H1 (cell line): ENCODE measurements around the gene LAMB1. TPM values are rescaled to one million over a fixed set of nuclear protein-coding genes. Genes with fewer than 3 reads are reported as not detected.
A peak's percentile ranks its signal among the peaks of the same experiment; 100 is the strongest.

Source experiments
- CTCF ChIA-PET: fragments of 300-600 bp; sonication (Branson Sonifier 250); formaldehyde crosslinking; loops from one replicate; lab custom pipeline; 2021; ENCODE audit not compliant: partially characterized antibody; lab: Charles Lee
- POLR2A ChIA-PET: fragments of 300-600 bp; sonication (Branson Sonifier 250); formaldehyde crosslinking; loops from one replicate; lab custom pipeline; 2021; ENCODE audit warnings: inconsistent platforms; ENCODE audit not compliant: partially characterized antibody; lab: Charles Lee
- DNase-seq, 2 experiments: peaks; one replicate each; pipeline versions ENCODE4 v3.0.0 to v3.0.0-alpha.2; 2010 to 2022; ENCODE audit warnings: low spot score in 2 of 2, low read depth in 1 of 2, mixed read lengths in 1 of 2
- FAIRE-seq: peaks from 2 replicates; lab custom pipeline; 2011; peaks lifted over from hg19 to GRCh38; lab: Jason Lieb, UNC
- H2AFZ ChIP-seq: 2 replicates; pipeline ENCODE4 v1.8.1; 2012; ENCODE audit warnings: low read length, inconsistent platforms
- H2AK5ac ChIP-seq: 2 replicates; pipeline ENCODE4 v1.6.1; 2013; ENCODE audit warnings: low read depth, low read length
- H2BK120ac ChIP-seq: replicated peaks from 2 replicates; pipeline ENCODE3; 2013; ENCODE audit warnings: low read depth, low read length, inconsistent platforms
- H2BK12ac ChIP-seq: 2 replicates; pipeline ENCODE4 v1.6.1; 2013; ENCODE audit warnings: low read depth, low read length
- H2BK15ac ChIP-seq: 2 replicates; pipeline ENCODE4 v1.6.1; 2013; ENCODE audit warnings: low read length
- H2BK20ac ChIP-seq: 2 replicates; pipeline ENCODE4 v1.6.1; 2013; ENCODE audit warnings: low read length
- H2BK5ac ChIP-seq: 2 replicates; pipeline ENCODE4 v1.6.1; 2013; ENCODE audit warnings: low read depth, low read length
- H3K14ac ChIP-seq: 2 replicates; pipeline ENCODE4 v1.6.1; 2013; ENCODE audit warnings: inconsistent platforms; ENCODE audit not compliant: insufficient read length
- H3K18ac ChIP-seq: 2 replicates; pipeline ENCODE4 v1.6.1; 2013; ENCODE audit warnings: low read length; ENCODE audit errors: extremely low read depth
- H3K23ac ChIP-seq: 2 replicates; pipeline ENCODE4 v1.6.1; 2013; ENCODE audit warnings: inconsistent platforms; ENCODE audit not compliant: insufficient read length
- H3K23me2 ChIP-seq: 2 replicates; pipeline ENCODE4 v1.6.1; 2013; ENCODE audit warnings: low read depth, low read length
- H3K27ac ChIP-seq: 2 replicates; pipeline ENCODE4 v1.6.1; 2011; ENCODE audit warnings: low read depth, low read length, inconsistent platforms
- H3K27me3 ChIP-seq, 4 experiments: replicated peaks in 1 of 4; 1 replicate in 1 of 4; 2 replicates in 3 of 4; pipeline versions ENCODE4 v1.6.1 to v1.8.1; 2011 to 2013; ENCODE audit warnings: low read length in 3 of 4, mild to moderate bottlenecking in 3 of 4, inconsistent platforms in 2 of 4, mixed read lengths in 2 of 4, moderate library complexity in 1 of 4; ENCODE audit not compliant: control insufficient read depth in 3 of 4, insufficient read depth in 3 of 4; ENCODE audit errors: extremely low read depth in 1 of 4
- H3K36me3 ChIP-seq, 4 experiments: 2 replicates each; pipeline versions ENCODE4 v1.6.1 to v1.8.1; 2011 to 2013; ENCODE audit warnings: mild to moderate bottlenecking in 4 of 4, low read length in 3 of 4, moderate library complexity in 2 of 4, control low read depth in 1 of 4, inconsistent platforms in 1 of 4; ENCODE audit not compliant: insufficient read depth in 4 of 4, control insufficient read depth in 2 of 4
- H3K4ac ChIP-seq: replicated peaks from 2 replicates; pipeline ENCODE3; 2013; ENCODE audit warnings: low read length, low read depth, mixed read lengths, inconsistent platforms; ENCODE audit not compliant: insufficient read length
- H3K4me1 ChIP-seq, 4 experiments: replicated peaks in 1 of 4; 1 replicate in 1 of 4; 2 replicates in 3 of 4; pipeline versions ENCODE4 v1.6.1 to v1.8.1; 2011 to 2013; ENCODE audit warnings: low read length in 3 of 4, inconsistent platforms in 2 of 4, mixed read lengths in 1 of 4; ENCODE audit not compliant: insufficient read depth in 4 of 4, control insufficient read depth in 3 of 4
- H3K4me2 ChIP-seq, 2 experiments: 2 replicates each; pipeline versions ENCODE4 v1.6.1 to v1.8.1; 2011 to 2013; ENCODE audit warnings: low read depth in 2 of 2, low read length in 2 of 2, control low read depth in 1 of 2, inconsistent platforms in 1 of 2, mild to moderate bottlenecking in 1 of 2; ENCODE audit not compliant: insufficient read depth in 1 of 2
- H3K4me3 ChIP-seq, 4 experiments: fragments of 200-600, 300-600 bp in 1 of 4; sonication (generic), shearing (Covaris generic), sonication (Bioruptor Twin) in 1 of 4; 2 replicates each; pipeline versions ENCODE4 v1.5.1 to v1.8.1; 2011 to 2016; ENCODE audit warnings: low read length in 4 of 4, low read depth in 3 of 4, control low read depth in 2 of 4, inconsistent platforms in 2 of 4, mild to moderate bottlenecking in 2 of 4, mixed read lengths in 1 of 4, moderate library complexity in 1 of 4; ENCODE audit not compliant: insufficient read depth in 2 of 4; ENCODE audit errors: extremely low read depth in 1 of 4
- H3K56ac ChIP-seq: replicated peaks from 2 replicates; pipeline ENCODE3; 2013; ENCODE audit warnings: low read depth, mild to moderate bottlenecking, mixed read lengths, low read length, inconsistent platforms; ENCODE audit not compliant: insufficient read length
- H3K79me1 ChIP-seq: 2 replicates; pipeline ENCODE4 v1.6.1; 2013; ENCODE audit warnings: low read depth, low read length, control low read depth
- H3K79me2 ChIP-seq, 2 experiments: 2 replicates each; pipeline versions ENCODE4 v1.6.1 to v1.8.1; 2012 to 2013; ENCODE audit warnings: low read length in 2 of 2, mild to moderate bottlenecking in 2 of 2, inconsistent platforms in 1 of 2; ENCODE audit not compliant: insufficient read depth in 2 of 2, control insufficient read depth in 1 of 2
- H3K9ac ChIP-seq, 4 experiments: replicated peaks in 1 of 4; 1 replicate in 1 of 4; 2 replicates in 3 of 4; pipeline versions ENCODE4 v1.6.1 to v1.8.1; 2011 to 2013; ENCODE audit warnings: low read depth in 3 of 4, low read length in 3 of 4, control low read depth in 2 of 4, mild to moderate bottlenecking in 2 of 4, moderate library complexity in 2 of 4, inconsistent platforms in 1 of 4; ENCODE audit errors: extremely low read depth in 1 of 4
- H3K9me3 ChIP-seq, 2 experiments: 2 replicates each; pipeline versions ENCODE4 v1.6.1 to v1.8.1; 2012 to 2013; ENCODE audit warnings: mild to moderate bottlenecking in 2 of 2, moderate library complexity in 2 of 2, control low read depth in 1 of 2, inconsistent platforms in 1 of 2, low read depth in 1 of 2, low read length in 1 of 2, mixed read lengths in 1 of 2; ENCODE audit not compliant: insufficient read depth in 2 of 2
- H4K20me1 ChIP-seq, 2 experiments: replicated peaks in 1 of 2; 2 replicates each; pipeline versions ENCODE3 to v1.8.1; 2011 to 2013; ENCODE audit warnings: inconsistent platforms in 2 of 2, low read length in 2 of 2, mild to moderate bottlenecking in 1 of 2; ENCODE audit not compliant: insufficient read depth in 2 of 2, control insufficient read depth in 1 of 2
- H4K5ac ChIP-seq: 2 replicates; pipeline ENCODE4 v1.6.1; 2013; ENCODE audit warnings: low read length, low read depth, mixed read lengths, inconsistent platforms; ENCODE audit not compliant: insufficient read length
- H4K8ac ChIP-seq: 2 replicates; pipeline ENCODE4 v1.8.0; 2013; ENCODE audit warnings: mild to moderate bottlenecking, moderate library complexity, low read length, inconsistent platforms; ENCODE audit not compliant: insufficient read depth; ENCODE audit errors: extremely low read depth
- H4K91ac ChIP-seq: replicated peaks from 2 replicates; pipeline ENCODE3; 2013; ENCODE audit warnings: low read length, mixed read lengths, inconsistent platforms; ENCODE audit not compliant: insufficient read length
- CBX5 ChIP-seq: fragments of 300-800, 300-1000 bp; sonication (generic); IDR thresholded peaks from 2 replicates; pipeline ENCODE4 v1.7.1; 2016; ENCODE audit warnings: antibody characterized with exemption, low read length, low read depth
- CTCF ChIP-seq, 3 experiments: IDR thresholded peaks; 1 replicate in 2 of 3; 2 replicates in 1 of 3; pipeline versions ENCODE4 v1.5.1 to v1.6.1; 2011; ENCODE audit warnings: low read length in 3 of 3, mild to moderate bottlenecking in 3 of 3, inconsistent platforms in 2 of 3, low read depth in 1 of 3, moderate library complexity in 1 of 3; ENCODE audit not compliant: insufficient read depth in 1 of 3; ENCODE audit errors: control extremely low read depth in 1 of 3
- FOSL1 ChIP-seq: IDR thresholded peaks from 2 replicates; pipeline ENCODE4 v1.6.1; 2011; ENCODE audit warnings: mild to moderate bottlenecking, low read depth, low read length, moderate library complexity; ENCODE audit not compliant: insufficient read depth
- JUN ChIP-seq: IDR thresholded peaks from 2 replicates; pipeline ENCODE4 v1.6.1; 2011; ENCODE audit warnings: low read depth, mild to moderate bottlenecking, improper control_type of control experiment, low read length
- KDM1A ChIP-seq: fragments of 200-600, 300-600 bp; sonication (generic); IDR thresholded peaks from 2 replicates; pipeline ENCODE4 v1.7.1; 2016; ENCODE audit warnings: mild to moderate bottlenecking, low read length, borderline replicate concordance
- KDM4A ChIP-seq: IDR thresholded peaks from one replicate; pipeline ENCODE4 v1.7.1; 2012; ENCODE audit warnings: low read depth, mild to moderate bottlenecking, moderate library complexity, low read length, inconsistent platforms; ENCODE audit not compliant: severe bottlenecking
- PHF8 ChIP-seq: fragments of 200-600 bp; sonication (generic); conservative IDR thresholded peaks from 2 replicates; pipeline ENCODE4 v1.7.1; 2012; ENCODE audit warnings: low read depth, mild to moderate bottlenecking, inconsistent platforms, low read length, moderate library complexity
- POU5F1 ChIP-seq: IDR thresholded peaks from 2 replicates; pipeline ENCODE4 v1.6.1; 2011; ENCODE audit warnings: low read depth, mild to moderate bottlenecking, low read length, moderate library complexity
- RXRA ChIP-seq: IDR thresholded peaks from 2 replicates; pipeline ENCODE4 v1.6.1; 2011; ENCODE audit warnings: low read depth, mild to moderate bottlenecking, low read length, moderate library complexity; ENCODE audit not compliant: insufficient read depth
- SP2 ChIP-seq: IDR thresholded peaks from 2 replicates; pipeline ENCODE4 v1.6.1; 2012; ENCODE audit warnings: mild to moderate bottlenecking, low read length, inconsistent platforms
- TAF1 ChIP-seq: IDR thresholded peaks from 2 replicates; pipeline ENCODE4 v1.6.1; 2011; ENCODE audit warnings: mild to moderate bottlenecking, low read depth, low read length
- TCF12 ChIP-seq: IDR thresholded peaks from 2 replicates; pipeline ENCODE4 v1.6.1; 2011; ENCODE audit warnings: low read depth, mild to moderate bottlenecking, low read length
- WGBS, 2 experiments: shearing (Covaris generic) in 1 of 2; methylation state at CpG; one replicate each; pipeline versions ENCODE4 v1.1.6 to v1.1.7; 2013 to 2015; ENCODE audit warnings: low lambda C conversion rate in 2 of 2, mixed read lengths in 2 of 2, inconsistent platforms in 1 of 2, low coverage in 1 of 2, missing lambda C conversion rate in 1 of 2; ENCODE audit not compliant: insufficient replicate concordance in 2 of 2, insufficient coverage in 1 of 2, insufficient read length in 1 of 2; ENCODE audit errors: extremely low coverage in 1 of 2, missing lambda C conversion rate in 1 of 2; 5-methylcytosine and 5-hydroxymethylcytosine counted together
- polyA plus RNA-seq, 7 experiments: library from polyadenylated mRNA; depleted of rRNA in 3 of 7; stranded (reverse) in 5 of 7; unstranded in 2 of 7; fragments of >200 nt in 5 of 7; fragments of 200-250 nt in 2 of 7; gene quantifications; 1 replicate in 5 of 7; 2 replicates in 1 of 7; 4 replicates in 1 of 7; pipeline versions ENCODE4 v1.2.1 to v1.2.3, GENCODE V29; 2011 to 2013; ENCODE audit warnings: missing spikeins in 2 of 7, mixed read lengths in 2 of 7
- total RNA-seq: library from RNA; stranded (reverse); fragmentation: NEBNext Ultra II Directional; extraction: Animal tissue kit (Norgen Biotek cat#: 25700); gene quantifications from 2 replicates; pipeline ENCODE4 v1.2.1, GENCODE V29; 2021

Gene LAMB1
- total and polyA plus RNA-seq, 2 of the 8 experiments (the other 6 are each of a cell fraction or from before 2014, with no cell fraction given): 31.9 to 38.5 TPM

GRCh38 chr7:107976620-107977019 is 26.3 kb downstream of the LAMB1 start:
- Histone ChIP-seq H3K79me2 (no peaks in the 10 kb centered on the region), H3K36me3 (peaks cover 3 to 46% (median 11%) of the 10 kb centered on the region in 4 experiments; a peak in 6 of 8 replicates), H4K8ac (no peak overlapping the region), H2AK5ac (no peak overlapping the region), H3K23me2 (no peaks in the 10 kb centered on the region), H2BK12ac (no peak overlapping the region), H3K4me3 (no peak overlapping the region), H3K27ac (no peak overlapping the region), H3K4me1 (peaks cover 0 to 6% (median 4%) of the 10 kb centered on the region in 4 experiments; a peak in 5 of 7 replicates), H3K18ac (no peak overlapping the region), H3K14ac (no peak overlapping the region), H3K56ac (no peak overlapping the region), H4K5ac (no peak overlapping the region), H3K9me3 (no peaks in the 10 kb centered on the region), H2BK5ac (no peak overlapping the region), H3K9ac (no peak overlapping the region), H4K91ac (peak overlapping the region; percentile 60), H3K23ac (no peak overlapping the region), H4K20me1 (no peaks in the 10 kb centered on the region), H2BK20ac (no peak overlapping the region), H3K27me3 (no peaks in the 10 kb centered on the region), H3K4me2 (no peak overlapping the region; a peak in 1 of 4 replicates), H3K79me1 (no peaks in the 10 kb centered on the region), H2BK15ac (no peak overlapping the region), H3K4ac (no peak overlapping the region), H2BK120ac (no peak overlapping the region), H2AFZ (no peak overlapping the region)
- ChIA-PET CTCF (interaction anchor here (0.9 to 1.2 kb wide), 2 partner anchors 13 to 57 kb away, joined by 3 to 4 read pairs; no protein-coding TSS in a partner anchor), POLR2A (interaction anchor here (1.4 kb wide), 1 partner anchor 23 kb away, joined by 4 read pairs; no protein-coding TSS in a partner anchor)
- 57% methylated on average over 1 of the region's 1 CpG; no CpG with 5 or more reads in 1 of the 2 experiments for WGBS, 2 experiments
- DNase-seq: no peak
- FAIRE-seq: no peak
- TF ChIP-seq POU5F1 (no peak), RXRA (no peak), KDM1A (no peak), JUN (no peak), KDM4A (no peak), TAF1 (no peak), SP2 (no peak), PHF8 (no peak), CBX5 (no peak), CTCF (IDR thresholded peaks at IDR 0.05; ENCODE audit: control extremely low read depth in 1 of 3, insufficient read depth in 1 of 3, low read depth in 1 of 3, low read length in 3 of 3) (no peak), TCF12 (no peak), FOSL1 (no peak)
